Activated T-helper 1 cell treated with Interleukin-2 at 50 U/mL for 16 hours (primary cell): ENCODE results near the gene ADCY10.
A peak's percentile ranks its signal among the peaks of the same experiment; 100 is the strongest.
"Not testable (repeated sequence)": the region's sequence is repeated elsewhere in the genome, so short reads cannot be mapped to it uniquely, and the experiment has no call there.

Source experiments
- DNase-seq: peaks from one replicate; pipeline ENCODE4 v3.0.0-alpha.2; 2020; ENCODE audit warnings: low read depth

ADCY10 gene

DNA sequence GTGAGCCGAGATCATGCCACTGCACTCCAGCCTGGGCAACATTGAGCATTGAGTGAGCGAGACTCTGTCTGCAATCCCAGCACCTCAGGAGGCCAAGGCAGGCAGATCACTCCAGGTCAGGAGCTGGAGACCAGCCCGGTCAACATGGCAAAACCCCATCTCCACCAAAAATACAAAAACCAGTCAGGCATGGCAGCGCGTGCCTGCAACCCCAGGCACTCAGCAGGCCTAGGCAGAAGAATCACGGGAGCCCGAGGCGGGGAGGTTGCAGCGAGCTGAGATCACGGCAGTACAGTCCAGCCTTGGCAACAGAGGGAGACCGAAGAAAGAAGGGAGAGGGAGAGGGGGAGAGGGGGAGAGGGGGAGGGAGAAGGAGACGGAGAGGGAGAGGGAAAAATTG is 107.3 kb downstream of the ADCY10 start:
- not testable (repeated sequence) for DNase-seq

GRCh38 chr1:167806235-167806634 is 107.7 kb downstream of the ADCY10 start:
- not testable (repeated sequence) for DNase-seq

DNA sequence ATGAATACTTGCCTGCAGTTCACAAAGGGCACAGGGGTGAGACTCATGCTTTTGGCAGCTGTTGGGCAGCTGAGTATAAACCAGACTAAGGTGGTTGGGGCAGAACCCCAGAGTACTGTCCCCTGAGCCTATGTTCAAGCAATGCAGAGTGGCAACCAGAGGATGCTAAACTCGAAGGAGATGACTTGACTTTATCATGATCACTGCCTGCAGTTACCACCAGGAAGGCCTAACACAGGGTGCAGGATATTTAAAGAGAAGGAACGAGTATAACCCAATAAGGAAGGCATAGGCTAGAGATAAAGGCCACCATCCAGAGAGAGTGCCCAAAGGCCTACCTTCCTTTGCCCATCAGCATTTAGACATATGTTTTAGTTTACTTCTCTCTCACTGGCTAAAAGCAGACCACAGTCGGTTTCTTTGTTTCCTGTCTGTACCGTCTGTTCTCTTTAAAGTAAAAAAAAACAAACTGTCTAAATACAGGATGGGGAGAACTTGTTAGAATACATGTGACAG is 108.8 kb downstream of the ADCY10 start:
- no peak for DNase-seq

DNA sequence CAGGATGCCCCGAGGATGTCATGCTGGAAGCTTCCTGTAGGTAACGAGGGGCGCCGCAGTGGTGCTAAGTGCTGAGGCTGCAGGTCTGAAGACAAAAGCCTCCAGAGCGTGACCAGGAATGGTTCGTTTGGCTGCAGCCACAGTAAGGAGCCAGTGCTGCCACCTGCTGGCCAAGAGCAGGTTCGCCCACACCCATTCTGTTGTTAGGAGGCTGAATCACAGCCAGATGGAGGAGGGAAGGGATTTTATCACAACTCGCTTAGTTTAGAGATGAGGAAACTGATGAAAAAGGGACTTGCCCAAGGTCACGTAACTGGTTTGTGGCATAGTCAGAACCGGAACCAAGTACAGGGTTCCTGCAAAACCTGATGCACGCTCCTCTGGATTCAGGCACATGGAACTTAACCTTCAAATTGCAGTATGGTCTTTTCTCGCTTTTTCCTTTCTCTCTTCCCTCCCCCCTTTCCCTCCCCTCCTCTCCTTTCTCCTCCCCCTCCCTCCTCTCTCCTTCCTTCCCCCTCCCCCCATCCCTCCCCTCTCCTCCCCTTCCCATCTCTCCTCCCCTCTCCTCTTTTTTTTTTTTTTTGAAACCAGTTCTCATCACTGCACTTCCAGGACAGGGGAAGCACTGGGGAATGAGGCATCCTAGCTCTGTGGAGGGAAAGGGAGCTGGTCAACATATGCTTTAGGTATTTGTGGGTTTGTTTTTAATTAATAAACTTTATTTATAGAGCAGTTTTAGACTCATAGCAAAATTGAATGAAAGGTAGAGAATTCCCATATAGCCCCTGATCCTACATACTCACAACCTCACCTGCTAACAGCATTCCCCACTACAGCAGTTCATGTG is 110.4 kb downstream of the ADCY10 start:
- DNase-seq: peak; percentile 69

- DNase-seq: no peak
Measured at GRCh38 chr1:167802235-167802634, 111.7 kb downstream of the ADCY10 start.

GRCh38 chr1:167800251-167800650 is 113.7 kb downstream of the ADCY10 start:
- no peak for DNase-seq

DNA sequence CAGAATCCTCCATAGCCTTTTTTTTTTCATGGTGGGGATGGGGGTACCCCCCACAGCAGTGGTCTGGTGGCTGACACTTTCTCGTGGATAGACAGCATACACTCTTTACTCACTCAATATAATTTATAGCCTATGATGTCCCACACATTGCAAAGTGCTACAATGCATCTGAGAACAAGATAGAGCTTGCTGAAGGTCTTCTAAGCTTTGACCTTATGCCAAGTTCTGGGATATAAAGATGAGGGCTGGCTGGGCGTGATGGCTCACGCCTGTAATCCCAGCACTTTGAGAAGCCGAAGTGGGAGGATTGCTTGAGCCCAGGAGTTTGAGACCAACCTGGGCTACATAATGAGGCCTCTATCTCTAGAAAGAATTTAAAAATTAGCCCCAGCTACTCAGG is 114.2 kb downstream of the ADCY10 start:
- no peak for DNase-seq

DNA sequence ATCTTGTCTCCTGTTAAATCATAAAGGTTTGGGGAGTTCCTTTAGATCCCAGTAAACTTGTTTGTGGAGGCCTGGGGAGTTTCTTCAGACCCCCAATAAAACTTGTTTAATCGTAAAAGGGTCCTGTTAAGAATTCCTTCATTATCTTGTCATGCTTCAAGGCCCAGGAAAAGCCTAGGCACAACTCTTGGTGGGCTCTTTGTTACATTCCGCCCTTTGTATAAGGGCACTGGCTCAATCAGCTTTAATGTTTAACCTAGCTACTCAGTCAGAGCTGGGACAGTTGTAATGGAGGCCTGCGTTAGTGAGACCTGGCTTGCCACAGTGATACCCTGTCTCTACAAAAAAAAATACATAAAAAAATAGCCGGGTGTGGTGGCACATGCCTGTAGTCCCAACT is 115.0 kb downstream of the ADCY10 start:
- DNase-seq: no peak

- no peak for DNase-seq
Measured at GRCh38 chr1:167797015-167797414, 116.9 kb downstream of the ADCY10 start.

DNA sequence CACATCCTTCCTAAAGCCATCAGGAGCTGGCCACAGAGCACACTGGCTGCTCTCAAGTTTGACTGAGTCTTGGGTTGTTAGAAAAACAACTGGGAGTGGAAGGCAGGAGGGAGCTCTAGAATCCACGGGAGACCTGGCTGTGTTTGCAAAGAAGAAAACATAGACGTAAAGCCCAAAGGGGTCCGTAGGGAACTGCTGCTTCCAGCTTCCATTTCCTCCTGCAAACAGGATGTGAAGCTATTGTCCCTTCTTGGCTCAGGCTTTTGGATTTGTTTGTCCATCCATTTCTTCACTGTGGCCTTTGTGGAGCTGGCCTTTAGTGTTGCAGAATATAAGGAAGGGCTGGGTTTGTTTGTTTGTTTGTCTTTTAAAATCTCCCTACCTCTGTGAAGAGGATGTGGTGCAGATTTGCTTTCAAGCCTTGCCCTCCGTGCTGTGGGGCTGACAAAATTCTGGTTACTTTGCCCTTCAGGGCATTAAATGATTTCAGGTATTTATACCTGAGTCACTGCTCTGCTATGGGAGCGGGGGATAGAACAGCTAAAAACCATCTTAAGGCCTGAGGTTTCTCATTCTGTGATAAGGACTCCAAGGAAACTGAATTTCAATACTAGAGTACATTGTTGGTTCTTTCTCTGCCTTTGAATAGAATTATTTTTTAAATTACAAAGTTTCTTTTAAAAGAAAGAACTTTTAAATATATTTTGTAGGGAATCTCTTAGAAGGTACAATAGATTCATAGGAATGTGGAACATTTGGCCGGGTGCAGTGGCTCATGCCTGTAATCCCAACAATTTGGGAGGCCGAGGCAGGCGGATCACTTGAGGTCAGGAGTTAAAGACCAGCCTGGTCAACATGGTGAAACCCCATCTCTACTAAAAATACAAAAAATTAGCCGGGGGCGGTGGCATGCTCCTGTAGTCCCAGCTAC is 117.9 kb downstream of the ADCY10 start:
- no peak for DNase-seq

DNA sequence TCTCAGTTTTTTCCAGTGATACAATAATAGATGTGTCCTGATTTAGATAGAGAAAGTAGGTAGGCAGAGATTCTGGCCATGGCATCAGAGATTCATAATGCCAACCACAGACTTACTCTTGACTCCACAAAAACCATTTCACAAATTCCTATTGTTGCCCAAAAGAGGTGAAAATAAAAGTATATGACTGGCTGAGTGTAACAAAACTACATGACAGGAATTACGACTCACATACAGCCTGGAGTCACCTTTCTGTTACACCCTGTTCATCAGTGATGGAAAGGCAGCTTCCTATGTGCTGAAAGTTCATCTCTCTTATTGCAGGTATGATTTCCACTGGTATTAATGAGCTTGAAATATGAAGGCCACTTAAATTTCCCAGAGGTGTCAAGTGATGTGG is 119.9 kb downstream of the ADCY10 start:
- DNase-seq: no peak

DNA sequence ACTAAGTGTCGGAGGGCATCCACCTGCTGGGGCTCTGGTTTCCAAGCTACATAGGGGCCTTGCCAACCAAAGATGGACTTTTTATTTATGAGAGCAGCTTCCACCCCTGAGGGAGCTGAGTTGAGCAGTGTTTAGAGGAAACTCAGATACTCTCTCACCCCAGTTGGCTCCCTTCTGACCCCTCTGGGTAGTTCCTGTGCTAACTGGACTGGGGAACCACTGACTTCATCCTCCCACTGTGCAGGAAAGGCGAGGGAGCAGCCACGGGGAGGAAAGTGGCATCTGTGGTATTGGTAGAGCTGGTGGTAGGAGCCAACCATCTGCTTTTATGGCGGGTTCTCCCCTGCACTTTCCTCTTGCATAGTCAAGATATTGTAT is 121.8 kb downstream of the ADCY10 start:
- DNase-seq: no peak

GRCh38 chr1:167791281-167792187 is 122.4 kb downstream of the ADCY10 start:
- no peak for DNase-seq

DNA sequence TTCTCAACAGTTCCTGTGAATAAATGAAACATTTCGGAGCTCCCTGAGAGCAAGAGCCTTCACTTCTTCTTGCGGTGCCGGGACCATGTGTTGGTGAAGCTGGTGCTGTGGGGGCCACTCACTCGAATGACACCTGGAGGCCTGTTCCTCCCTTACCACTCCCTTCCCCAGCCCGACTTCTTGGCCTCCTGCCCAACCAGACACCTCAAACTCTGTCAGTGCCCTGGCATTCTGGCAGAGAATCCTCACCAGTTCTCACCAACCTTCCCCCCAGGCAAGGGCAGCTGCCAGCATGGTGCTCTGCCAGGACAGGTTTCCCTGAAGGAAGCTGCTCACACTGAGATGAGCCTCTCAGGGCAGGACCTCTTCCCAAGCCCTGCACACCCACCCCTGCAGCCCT is 123.8 kb downstream of the ADCY10 start:
- DNase-seq: no peak

GRCh38 chr1:167789501-167789900 is 124.4 kb downstream of the ADCY10 start:
- DNase-seq: no peak

DNA sequence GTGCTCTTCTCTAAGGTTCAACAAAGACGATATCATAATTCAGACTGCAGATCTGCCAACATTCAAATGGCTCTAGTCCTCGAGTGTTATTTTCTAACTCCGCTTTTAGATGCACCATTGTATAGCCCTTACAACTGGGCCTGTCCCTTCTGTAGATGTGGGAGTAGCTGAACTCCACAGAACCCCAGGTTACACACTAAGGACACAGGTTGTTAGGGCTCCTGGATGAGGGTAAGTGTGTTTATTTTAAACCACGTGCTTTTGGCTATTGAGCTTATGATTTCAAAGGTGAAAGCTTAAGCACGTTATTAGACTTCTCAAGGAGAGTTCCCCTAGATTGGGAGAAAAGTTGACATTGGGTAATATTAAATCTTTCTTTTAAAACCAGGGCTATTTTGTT is 127.4 kb downstream of the ADCY10 start:
- no peak for DNase-seq

- no peak for DNase-seq
Measured at GRCh38 chr1:167784876-167785550, 128.9 kb downstream of the ADCY10 start.

DNA sequence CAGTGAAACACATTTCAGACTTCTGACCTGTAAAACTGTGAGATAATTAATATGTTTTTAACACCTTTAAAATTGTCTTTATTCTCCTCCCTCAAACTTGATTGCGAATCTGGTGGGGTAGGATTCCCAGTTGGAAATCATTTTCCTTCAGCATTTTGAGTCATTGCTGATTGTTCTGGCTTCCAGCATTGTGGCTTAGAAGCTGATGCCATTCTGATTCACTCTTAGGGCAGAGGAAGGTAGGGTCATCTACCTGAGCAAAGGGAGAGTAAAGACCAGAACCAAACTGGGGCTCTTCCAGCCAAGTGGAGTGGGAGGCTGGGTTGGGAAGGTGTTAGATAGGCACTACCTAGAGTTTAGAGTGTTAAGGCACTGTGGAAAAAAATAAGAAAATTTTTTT is 131.0 kb downstream of the ADCY10 start:
- DNase-seq: no peak

GRCh38 chr1:167781558-167781957 is 132.4 kb downstream of the ADCY10 start:
- no peak for DNase-seq

- DNase-seq: no peak
Measured at GRCh38 chr1:167777269-167777650, 136.7 kb downstream of the ADCY10 start.

DNA sequence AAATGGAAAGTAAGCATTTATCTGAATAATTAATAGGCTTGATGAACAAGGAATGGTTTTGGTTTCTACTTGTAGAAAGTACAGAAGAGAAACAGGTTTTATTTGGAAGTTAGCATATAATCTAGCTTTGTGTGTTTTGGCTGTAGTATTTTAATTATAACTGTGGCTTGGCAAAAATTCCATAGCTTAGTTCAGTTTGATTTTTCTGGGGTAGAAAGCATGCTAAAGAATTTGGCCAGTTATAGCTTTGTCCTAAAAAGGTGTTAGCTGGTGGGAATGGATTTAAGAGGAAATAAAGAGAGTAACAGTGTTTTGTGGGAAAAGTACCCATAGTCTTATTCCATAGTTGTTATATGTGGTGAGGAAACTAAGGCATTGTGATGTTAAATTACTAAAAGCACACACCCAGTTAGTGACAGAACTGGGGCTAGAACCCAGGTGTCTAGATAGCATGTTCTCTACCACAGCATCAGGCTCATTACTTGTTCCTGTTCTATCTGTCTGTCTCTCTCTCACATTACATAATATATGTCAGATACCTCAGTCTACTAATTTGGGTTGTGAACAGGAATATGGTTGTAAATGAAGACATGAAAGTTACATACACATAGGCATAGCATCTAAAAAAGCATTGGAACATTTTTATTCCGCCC is 137.2 kb downstream of the ADCY10 start:
- no peak for DNase-seq
